Neural progenitor cell (in vitro differentiated cells): Measurements from ENCODE around the gene TIAM2. TPM values are rescaled to one million over a fixed set of nuclear protein-coding genes. Genes with fewer than 3 reads are reported as not detected.

Source experiments
- DNase-seq: peaks from one replicate; pipeline ENCODE4 v3.0.0-alpha.2; 2016; ENCODE audit warnings: low spot score
- H2AFZ ChIP-seq: fragments of 200-600 bp; sonication (generic); replicated peaks from 2 replicates; pipeline ENCODE4 v1.6.1; 2016; ENCODE audit warnings: antibody characterized with exemption
- H3F3A ChIP-seq: fragments of 200-600 bp; sonication (generic); 2 replicates; pipeline ENCODE4 v1.6.1; 2016; ENCODE audit warnings: antibody characterized with exemption, low read depth
- H3K27ac ChIP-seq: fragments of 200-600 bp; sonication (generic); 2 replicates; pipeline ENCODE4 v1.5.1; 2016; ENCODE audit warnings: mild to moderate bottlenecking
- H3K27me3 ChIP-seq: fragments of 200-600 bp; sonication (generic); 2 replicates; pipeline ENCODE4 v1.6.1; 2016; ENCODE audit warnings: mild to moderate bottlenecking, moderate library complexity
- H3K36me3 ChIP-seq: fragments of 200-600 bp; sonication (generic); 2 replicates; pipeline ENCODE4 v1.5.1; 2016
- H3K4me1 ChIP-seq: fragments of 200-600 bp; sonication (generic); 2 replicates; pipeline ENCODE4 v1.6.1; 2016; ENCODE audit warnings: mixed run types
- H3K4me2 ChIP-seq: fragments of 200-600 bp; sonication (generic); 2 replicates; pipeline ENCODE4 v1.6.1; 2016
- H3K4me3 ChIP-seq: fragments of 200-600 bp; sonication (generic); 2 replicates; pipeline ENCODE4 v1.5.1; 2016
- H3K79me2 ChIP-seq: fragments of 200-600 bp; sonication (generic); 2 replicates; pipeline ENCODE4 v1.6.1; 2016; ENCODE audit warnings: low read depth
- H3K9ac ChIP-seq: fragments of 200-600 bp; sonication (generic); 2 replicates; pipeline ENCODE4 v1.6.1; 2016
- H3K9me3 ChIP-seq: fragments of 200-600 bp; sonication (generic); 2 replicates; pipeline ENCODE4 v1.5.1; 2016; ENCODE audit warnings: low read depth
- H4K20me1 ChIP-seq: fragments of 200-600 bp; sonication (generic); 2 replicates; pipeline ENCODE4 v1.6.1; 2016; ENCODE audit warnings: low read depth
- H3K27ac Mint-ChIP-seq: 3 replicates; pipeline ENCODE4 v1.8.0; 2021; ENCODE audit warnings: mixed read lengths
- H3K27me3 Mint-ChIP-seq: 2 replicates; pipeline ENCODE4 v1.8.0; 2022; ENCODE audit warnings: low read depth, mild to moderate bottlenecking, inconsistent platforms, moderate library complexity, mixed read lengths; ENCODE audit not compliant: insufficient read depth
- H3K36me3 Mint-ChIP-seq: 3 replicates; pipeline ENCODE4 v1.8.0; 2021; ENCODE audit warnings: mixed read lengths
- H3K4me1 Mint-ChIP-seq: 3 replicates; pipeline ENCODE4 v1.8.0; 2021; ENCODE audit warnings: mixed read lengths
- H3K4me3 Mint-ChIP-seq: 3 replicates; pipeline ENCODE4 v1.8.0; 2021; ENCODE audit warnings: mild to moderate bottlenecking, moderate library complexity, mixed read lengths
- H3K9me3 Mint-ChIP-seq: 3 replicates; pipeline ENCODE4 v1.8.0; 2020; ENCODE audit warnings: mixed read lengths
- CTCF ChIP-seq: fragments of 200-600 bp; sonication (generic); IDR thresholded peaks from 2 replicates; pipeline ENCODE4 v1.5.1; 2017; ENCODE audit warnings: antibody characterized with exemption, mild to moderate bottlenecking
- EZH2 ChIP-seq: fragments of 200-600 bp; sonication (generic); IDR thresholded peaks from 2 replicates; pipeline ENCODE4 v1.6.1; 2017; ENCODE audit warnings: antibody characterized with exemption, mild to moderate bottlenecking, moderate library complexity
- EZH2phosphoT487 ChIP-seq: fragments of 200-600 bp; sonication (generic); IDR thresholded peaks from 2 replicates; pipeline ENCODE4 v1.6.1; 2017; ENCODE audit warnings: antibody characterized with exemption
- total RNA-seq: library from RNA; depleted of rRNA; stranded (reverse); fragments of >200 nt; gene quantifications from 2 replicates; pipeline ENCODE4 v1.2.3, GENCODE V29; 2015; ENCODE audit warnings: low replicate concordance

TIAM2 gene
- total RNA-seq, 1 donor from 2014 or later: 22.8 TPM

- H3K9me3 Mint-ChIP-seq: no peaks in the 10 kb centered on the region
- H3K4me1 ChIP-seq: peaks cover 11% of the 10 kb centered on the region
Measured at GRCh38 chr6:155174576-155175211, 179.6 kb downstream of the TIAM2 start.

GRCh38 chr6:155177363-155177961 is 182.3 kb downstream of the TIAM2 start:
- Histone ChIP-seq H3K79me2 (no peaks in the 10 kb centered on the region), H3K36me3 (no peaks in the 10 kb centered on the region), H3K4me3 (no peak overlapping the region), H3K4me1 (no peaks in the 10 kb centered on the region), H2AFZ (no peak overlapping the region), H3K27me3 (no peaks in the 10 kb centered on the region), H3F3A (peaks cover 6% of the 10 kb centered on the region), H3K9me3 (no peaks in the 10 kb centered on the region), H3K27ac (no peak overlapping the region), H4K20me1 (no peaks in the 10 kb centered on the region), H3K4me2 (no peak overlapping the region), H3K9ac (no peak overlapping the region)
- DNase-seq: peak; percentile 77
- Mint-ChIP-seq H3K36me3 (peaks cover 14% of the 10 kb centered on the region), H3K4me1 (peaks cover 30% of the 10 kb centered on the region), H3K27me3 (no peaks in the 10 kb centered on the region), H3K4me3 (no peak overlapping the region), H3K27ac (no peak overlapping the region), H3K9me3 (no peaks in the 10 kb centered on the region)
- TF ChIP-seq EZH2 (no peak), CTCF (peak; percentile 85), EZH2phosphoT487 (no peak)

More at GRCh38 chr6:155174576-155175211, 179.6 kb downstream of the TIAM2 start:
- DNase-seq: peak; percentile 85
- H2AFZ ChIP-seq: no peak overlapping the region
- H3K36me3 Mint-ChIP-seq: peaks cover 8% of the 10 kb centered on the region
- no peaks in the 10 kb centered on the region for H3K27me3 ChIP-seq
- no peaks in the 10 kb centered on the region for H3K36me3 ChIP-seq
- H3K27ac Mint-ChIP-seq: no peak overlapping the region
- no peak overlapping the region for H3K4me2 ChIP-seq
- peaks cover 34% of the 10 kb centered on the region for H3K4me1 Mint-ChIP-seq
- no peak overlapping the region for H3K4me3 ChIP-seq
- H3F3A ChIP-seq: peaks cover 6% of the 10 kb centered on the region
- no peak overlapping the region for H3K4me3 Mint-ChIP-seq
- no peaks in the 10 kb centered on the region for H4K20me1 ChIP-seq
- H3K27me3 Mint-ChIP-seq: no peaks in the 10 kb centered on the region
- no peak overlapping the region for H3K27ac ChIP-seq
- H3K9ac ChIP-seq: no peak overlapping the region
- TF ChIP-seq EZH2phosphoT487 (no peak), CTCF (peak; percentile 77), EZH2 (no peak)
- H3K9me3 ChIP-seq: no peaks in the 10 kb centered on the region
- H3K79me2 ChIP-seq: no peaks in the 10 kb centered on the region

DNA sequence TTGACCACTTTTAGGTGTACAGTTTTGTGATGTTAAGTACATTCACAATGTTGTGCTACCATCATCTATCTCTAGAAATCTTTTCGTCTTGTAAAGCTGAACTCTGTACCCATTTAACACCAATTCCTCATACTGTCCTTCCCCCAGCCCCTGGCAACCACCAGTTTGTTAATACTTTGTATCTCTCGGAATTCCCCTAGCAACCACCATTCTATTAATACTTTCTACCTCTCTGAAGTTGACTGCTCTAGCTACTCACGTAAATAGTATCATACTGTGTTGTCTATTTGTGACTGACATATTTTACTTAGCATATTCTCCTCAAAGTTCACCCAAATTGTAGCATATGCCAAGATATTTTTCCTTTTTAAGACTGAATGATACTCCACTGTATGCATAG is 186.4 kb downstream of the TIAM2 start:
- TF ChIP-seq CTCF: no peak
- TF ChIP-seq EZH2phosphoT487: no peak
- no peak for TF ChIP-seq EZH2
- Mint-ChIP-seq H3K4me3 (peak overlapping the region; percentile 2), H3K27ac (no peak overlapping the region)

More for the DNA sequence above, 186.4 kb downstream of the TIAM2 start:
- Histone ChIP-seq H3K9me3 (no peaks in the 10 kb centered on the region), H3K79me2 (no peaks in the 10 kb centered on the region), H3K36me3 (no peaks in the 10 kb centered on the region), H4K20me1 (no peaks in the 10 kb centered on the region), H3K27me3 (no peaks in the 10 kb centered on the region), H3K4me3 (no peak overlapping the region), H3K4me2 (no peak overlapping the region), H3K27ac (no peak overlapping the region), H3F3A (peaks cover 5% of the 10 kb centered on the region), H3K4me1 (peaks cover 4% of the 10 kb centered on the region), H2AFZ (no peak overlapping the region), H3K9ac (no peak overlapping the region)
- Mint-ChIP-seq H3K27me3 (peaks cover 3% of the 10 kb centered on the region), H3K9me3 (no peaks in the 10 kb centered on the region), H3K4me1 (peaks cover 45% of the 10 kb centered on the region), H3K36me3 (peaks cover 12% of the 10 kb centered on the region)
- DNase-seq: no peak
